HG03108 (cell line): ENCODE results near the gene UNC45B.
"Not testable (repeated sequence)": the region's sequence is repeated elsewhere in the genome, so short reads cannot be mapped to it uniquely, and the experiment has no call there.

Experiments used
- ATAC-seq: cut with Tn5 transposase; IDR thresholded peaks from one replicate; pipeline ENCODE4 v1.9.1; 2021; ENCODE audit warnings: moderate library complexity; ENCODE audit not compliant: unreplicated experiment

UNC45B gene

GRCh38 chr17:35169835-35170363 lies 22.3 kb downstream of the UNC45B start:
- no peak for ATAC-seq

GRCh38 chr17:35170968-35171771 lies 23.6 kb downstream of the UNC45B start:
- ATAC-seq = no peak

DNA sequence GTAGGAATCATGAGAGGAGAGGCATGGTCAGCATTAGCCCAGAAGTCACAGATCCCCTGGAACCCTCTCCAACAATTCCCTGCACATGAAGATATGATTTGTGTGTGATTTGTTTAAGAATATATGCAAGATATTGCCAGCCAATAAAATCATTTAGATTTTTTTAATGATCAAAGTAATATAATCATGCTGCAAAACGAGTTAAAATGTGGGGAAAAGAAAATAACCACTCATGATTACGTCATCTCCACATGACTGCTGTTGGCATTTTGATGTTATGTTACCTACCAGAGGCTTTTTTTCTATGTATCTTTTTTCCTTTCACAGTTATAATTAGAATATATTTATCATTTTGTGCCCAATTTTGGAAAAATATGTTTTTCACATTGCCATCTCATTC lies 24.2 kb downstream of the UNC45B start:
- no peak for ATAC-seq

- ATAC-seq = not testable (repeated sequence)
Measured at GRCh38 chr17:35172321-35172720, 24.7 kb downstream of the UNC45B start.

DNA sequence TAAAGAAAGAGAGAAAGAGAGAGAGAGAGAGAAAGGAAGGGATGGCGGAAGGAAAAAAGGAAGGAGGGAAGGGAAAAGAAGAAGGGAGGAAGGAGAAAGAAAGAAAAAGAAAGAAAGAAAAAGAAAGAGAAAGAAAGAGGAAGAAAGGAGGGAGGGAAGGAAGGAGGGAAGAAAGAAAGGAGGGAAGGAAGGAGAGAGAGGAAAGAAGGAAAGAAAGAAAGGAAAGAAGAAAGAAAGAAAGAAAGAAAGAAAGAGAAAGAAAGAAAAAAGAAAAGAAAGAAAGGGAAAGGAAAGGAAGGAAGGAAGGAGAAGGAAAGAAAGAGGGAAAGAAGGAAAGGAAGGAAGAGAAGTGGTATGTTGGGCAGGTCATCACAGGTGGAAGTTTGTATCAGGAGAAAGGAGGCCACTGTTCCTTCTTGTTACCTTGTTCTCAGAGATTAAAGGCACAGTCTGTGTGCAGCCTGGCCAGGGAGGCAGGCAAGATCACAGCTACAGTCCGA lies 27.3 kb downstream of the UNC45B start:
- ATAC-seq = no peak

DNA sequence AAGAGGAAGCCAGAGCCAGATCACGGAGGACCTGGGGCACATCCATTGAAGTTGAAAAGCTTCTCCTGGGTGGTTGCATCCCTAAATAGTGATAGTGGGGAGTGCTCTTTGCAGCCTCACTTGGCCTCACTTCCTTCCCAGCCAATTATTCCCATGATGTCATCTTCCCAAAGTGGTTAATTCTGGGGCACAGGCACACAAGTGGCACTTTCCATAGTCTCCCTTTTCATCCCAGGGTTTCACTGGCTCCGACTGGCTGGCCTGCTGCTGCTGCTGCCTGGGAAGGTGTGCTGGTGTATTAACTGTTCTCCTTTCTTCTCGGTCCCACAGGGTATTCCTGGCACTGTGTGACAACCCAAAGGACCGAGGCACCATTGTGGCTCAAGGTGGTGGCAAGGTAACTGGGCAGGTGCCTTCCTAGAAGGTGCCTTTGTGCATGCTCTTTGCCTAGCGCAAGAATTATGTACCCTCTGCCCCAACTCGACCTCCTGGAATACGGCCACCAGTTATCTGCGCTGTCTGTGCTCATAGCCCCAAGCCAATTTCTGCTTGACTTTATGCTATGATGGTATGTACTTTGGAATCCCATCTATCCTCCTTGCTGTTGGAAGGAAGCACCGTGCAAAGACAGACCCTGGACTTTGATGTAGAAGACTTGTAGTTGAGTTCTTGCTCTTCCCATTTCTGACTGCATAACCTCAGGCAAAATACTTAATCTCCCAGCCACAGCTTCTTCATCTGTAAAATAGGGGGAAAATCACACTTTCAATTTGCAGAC lies 28.2 kb downstream of the UNC45B start:
- no peak for ATAC-seq

DNA sequence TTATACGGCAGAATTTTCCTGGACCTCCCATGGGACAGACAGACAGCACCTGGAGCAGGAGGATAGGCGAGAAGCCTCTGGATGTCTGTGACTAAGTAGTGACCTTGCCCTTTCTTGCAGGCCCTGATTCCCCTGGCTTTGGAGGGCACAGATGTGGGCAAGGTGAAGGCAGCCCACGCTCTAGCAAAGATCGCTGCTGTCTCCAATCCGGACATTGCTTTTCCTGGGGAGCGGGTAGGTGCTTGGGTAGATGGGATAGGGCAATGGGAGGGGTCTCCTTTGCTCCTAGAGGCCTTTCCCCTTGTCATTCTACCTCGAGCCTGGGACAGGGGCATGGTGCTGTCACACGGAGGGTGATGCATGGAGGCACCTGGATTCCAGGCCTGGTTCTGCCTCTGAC lies 29.3 kb downstream of the UNC45B start:
- ATAC-seq = no peak

DNA sequence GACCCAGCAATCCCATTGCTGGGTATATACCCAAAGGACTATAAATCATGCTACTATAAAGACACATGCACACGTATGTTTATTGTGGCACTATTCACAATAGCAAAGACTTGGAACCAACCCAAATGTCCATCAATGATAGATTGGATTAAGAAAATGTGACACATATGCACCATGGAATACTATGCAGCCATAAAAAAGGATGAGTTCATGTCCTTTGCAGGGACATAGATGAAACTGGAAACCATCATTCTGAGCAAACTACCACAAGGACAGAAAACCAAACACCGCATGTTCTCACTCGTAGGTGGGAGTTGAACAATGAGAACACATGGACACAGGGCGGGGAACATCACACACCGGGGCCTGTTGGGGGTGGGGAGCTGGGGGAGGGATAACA lies 31.8 kb downstream of the UNC45B start:
- ATAC-seq = not testable (repeated sequence)

- ATAC-seq = no peak
Measured at GRCh38 chr17:35183332-35183731, 35.7 kb downstream of the UNC45B start.

DNA sequence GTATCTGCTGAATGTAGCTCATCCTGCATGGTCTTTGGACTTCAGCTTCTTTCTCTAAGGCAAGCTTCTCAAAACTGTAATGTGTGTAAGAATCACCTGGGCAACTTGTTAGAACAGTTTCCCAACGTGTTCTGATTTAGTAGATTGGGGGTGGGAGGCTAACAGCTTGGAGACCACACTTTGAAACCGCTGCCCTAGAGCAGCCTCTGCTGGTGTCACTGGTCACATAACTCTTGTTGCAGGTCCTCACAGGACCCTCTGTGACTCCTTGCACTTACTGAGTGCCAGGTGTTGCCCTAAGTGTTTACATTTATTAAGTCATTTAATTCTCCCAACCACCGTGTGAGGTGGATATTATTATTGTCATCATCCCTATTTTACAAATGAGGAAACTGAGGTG lies 36.7 kb downstream of the UNC45B start:
- no peak for ATAC-seq

GRCh38 chr17:35185849-35186248 lies 38.2 kb downstream of the UNC45B start:
- ATAC-seq = no peak

DNA sequence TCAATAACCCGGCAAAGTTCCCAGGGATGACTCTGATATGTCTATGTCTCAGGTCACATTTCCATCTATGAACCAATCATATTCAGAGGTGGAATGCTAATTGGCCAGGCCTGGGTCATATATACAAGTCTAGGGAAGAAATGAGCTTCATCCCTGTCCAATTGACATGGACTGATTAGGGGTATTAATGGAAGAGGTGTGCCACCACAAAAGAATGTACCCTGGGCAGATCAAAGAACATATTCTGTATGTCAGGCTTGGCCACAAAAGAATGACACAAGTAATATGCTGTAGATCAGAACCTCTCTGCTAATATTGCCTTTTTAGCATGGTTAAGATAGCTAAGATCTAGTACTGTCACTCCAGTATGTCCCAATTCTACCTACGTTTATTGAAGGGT lies 39.9 kb downstream of the UNC45B start:
- no peak for ATAC-seq

- ATAC-seq = no peak
Measured at GRCh38 chr17:35188111-35188510, 40.5 kb downstream of the UNC45B start.

DNA sequence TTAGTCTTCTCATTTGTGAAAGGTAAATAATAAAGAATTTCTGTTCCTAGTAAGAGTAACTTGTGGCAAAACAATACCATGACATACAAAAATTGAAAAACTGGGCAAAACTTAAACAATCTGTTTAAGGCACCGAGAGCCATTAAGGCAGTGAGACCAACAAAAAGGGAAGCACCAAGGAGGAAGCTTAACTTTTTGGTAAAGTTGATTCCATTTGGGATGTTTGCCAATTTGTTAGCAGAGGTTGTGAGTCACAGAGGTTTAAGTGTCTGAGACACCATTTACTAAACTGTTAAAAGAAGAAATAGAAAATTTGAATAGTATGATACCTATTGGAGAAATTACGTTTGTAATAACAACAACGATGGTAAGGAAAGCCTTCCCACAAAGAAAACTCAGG lies 41.7 kb downstream of the UNC45B start:
- no peak for ATAC-seq

DNA sequence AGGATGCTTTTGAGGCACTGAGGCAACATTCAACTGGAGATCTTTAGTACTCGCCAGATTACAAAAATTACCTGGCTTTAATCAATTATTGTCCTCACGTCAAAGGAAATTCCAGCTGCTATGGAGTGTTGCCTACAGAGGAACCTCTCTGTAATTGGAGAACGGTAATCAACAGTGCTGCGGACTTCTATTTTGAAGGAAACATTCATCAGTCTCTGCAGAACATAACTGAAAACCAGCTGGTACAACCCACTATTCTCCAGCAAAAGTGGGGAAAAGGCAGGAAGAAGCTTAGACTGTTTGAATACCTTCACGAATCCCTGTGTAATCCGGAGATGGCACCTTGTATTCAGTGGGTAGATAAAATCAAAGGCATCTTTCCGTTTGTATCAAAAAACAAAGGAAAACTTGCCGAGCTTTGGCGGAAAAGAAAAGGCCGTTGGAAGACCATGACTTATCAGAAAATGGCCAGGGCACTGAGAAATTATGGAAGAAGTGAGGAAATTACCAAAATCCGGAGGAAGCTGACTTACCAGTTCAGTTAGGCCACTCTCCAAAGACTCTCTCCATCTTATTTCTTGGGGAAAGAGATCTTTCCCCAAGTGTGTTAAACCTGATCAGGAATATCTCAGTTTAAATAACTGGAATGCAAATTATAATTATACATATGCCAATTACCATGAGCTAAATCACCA lies 43.5 kb downstream of the UNC45B start:
- no peak for ATAC-seq

- ATAC-seq = no peak
Measured at GRCh38 chr17:35192708-35193107, 45.1 kb downstream of the UNC45B start.

GRCh38 chr17:35194001-35194400 lies 46.4 kb downstream of the UNC45B start, which contains the start of gene SLC35G3:
Gene SLC35G3, minus strand, starts transcription at chr17:35194393. Its CDS starts 86 bp downstream, at chr17:35194307.
- not testable (repeated sequence) for ATAC-seq

- not testable (repeated sequence) for ATAC-seq
Measured at GRCh38 chr17:35195062-35195461, 47.4 kb downstream of the UNC45B start.

DNA sequence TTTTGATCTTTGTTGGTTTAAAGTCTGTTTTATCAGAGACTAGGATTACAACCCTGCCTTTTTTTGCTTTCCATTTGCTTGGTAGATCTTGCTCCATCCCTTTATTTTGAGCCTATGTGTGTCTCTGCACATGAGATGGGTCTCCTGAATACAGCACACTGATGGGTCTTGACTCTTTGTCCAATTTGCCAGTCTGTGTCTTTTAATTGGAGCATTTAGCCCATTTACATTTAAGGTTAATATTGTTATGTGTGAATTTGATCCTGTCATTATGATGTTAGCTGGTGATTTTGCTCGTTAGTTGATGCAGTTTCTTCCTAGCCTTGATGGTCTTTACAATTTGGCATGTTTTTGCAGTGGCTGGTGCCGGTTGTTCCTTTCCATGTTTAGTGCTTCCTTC lies 55.0 kb downstream of the UNC45B start:
- not testable (repeated sequence) for ATAC-seq

DNA sequence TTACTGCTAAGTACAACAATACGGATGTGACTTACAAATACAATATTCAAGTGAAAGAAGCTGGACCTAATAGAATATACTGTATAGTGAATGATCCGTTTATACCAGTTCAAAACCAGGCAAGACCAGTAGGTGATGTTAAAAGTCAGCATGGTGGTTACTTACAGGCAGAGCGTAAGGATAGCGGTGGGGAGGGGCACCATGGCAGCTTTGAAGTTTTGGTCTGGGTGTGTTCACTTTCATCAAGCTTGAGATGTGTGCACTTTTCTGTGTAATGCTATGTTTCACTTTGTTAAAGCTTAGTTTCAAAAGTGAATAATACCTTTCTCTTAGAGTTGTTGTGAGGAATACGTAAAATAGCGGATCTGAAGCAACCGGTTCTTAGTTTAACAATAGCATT lies 63.1 kb downstream of the UNC45B start:
- no peak for ATAC-seq

GRCh38 chr17:35212668-35213067 lies 65.1 kb downstream of the UNC45B start:
- no peak for ATAC-seq
